Fibroblast of pulmonary artery (primary cell): ENCODE measurements around the gene RABAC1.
A peak's percentile ranks its signal among the peaks of the same experiment; 100 is the strongest.
"Not testable (repeated sequence)": the region's sequence is repeated elsewhere in the genome, so short reads cannot be mapped to it uniquely, and the experiment has no call there.

Source experiments
- DNase-seq: peaks from one replicate; pipeline ENCODE4 v3.0.0-alpha.2; 2010; ENCODE audit warnings: low read depth
- H3K4me3 ChIP-seq: replicated peaks from 2 replicates; pipeline ENCODE4 v1.5.1; 2011; ENCODE audit warnings: low read depth, mild to moderate bottlenecking, control low read depth, low read length, moderate library complexity
- CTCF ChIP-seq: IDR thresholded peaks from 2 replicates; pipeline ENCODE4 v1.5.1; 2011; ENCODE audit warnings: mild to moderate bottlenecking, control low read depth, low read length, inconsistent platforms; ENCODE audit errors: missing control alignments

The RABAC1 gene

GRCh38 chr19:41941410-41942202, 17.5 kb downstream of the RABAC1 start:
- H3K4me3 ChIP-seq: no peak overlapping the region
- no peak for DNase-seq
- no peak for TF ChIP-seq CTCF

- no peak for DNase-seq
- no peak for TF ChIP-seq CTCF
- peak overlapping the region; percentile 46 for H3K4me3 ChIP-seq
These were observed 18.3 kb downstream of the RABAC1 start for GRCh38 chr19:41940731-41941409.

- DNase-seq: no peak
- H3K4me3 ChIP-seq: peak overlapping the region; percentile 46
- no peak for TF ChIP-seq CTCF
These were observed 19.0 kb downstream of the RABAC1 start for GRCh38 chr19:41939861-41940730.

GRCh38 chr19:41939209-41939608, 19.9 kb downstream of the RABAC1 start:
- not testable (repeated sequence) for DNase-seq, H3K4me3 ChIP-seq

GRCh38 chr19:41937525-41938468, 21.3 kb downstream of the RABAC1 start:
- DNase-seq: no peak
- TF ChIP-seq CTCF: no peak
- H3K4me3 ChIP-seq: no peak overlapping the region

- TF ChIP-seq CTCF: no peak
- no peak for DNase-seq
- H3K4me3 ChIP-seq: no peak overlapping the region
These were observed 22.2 kb downstream of the RABAC1 start for GRCh38 chr19:41936961-41937360.
